ENCODE results near the gene MYH6.
A peak's percentile ranks its signal among the peaks of the same experiment; 100 is the strongest.
"Not testable (repeated sequence)": the region's sequence is repeated elsewhere in the genome, so short reads cannot be mapped to it uniquely, and the experiment has no call there.

Gene MYH6

GRCh38 chr14:23396781-23397407 is 11.2 kb downstream of the MYH6 start:
- no peaks in the 10 kb centered on the region for H3K9me3 Mint-ChIP-seq
- no peaks in the 10 kb centered on the region for H3K36me3 Mint-ChIP-seq
- peaks cover 2% of the 10 kb centered on the region for H3K27me3 Mint-ChIP-seq
- no peaks in the 10 kb centered on the region for H3K4me1 Mint-ChIP-seq
- no peak overlapping the region for H3K4me3 Mint-ChIP-seq
- no peak overlapping the region for H3K27ac Mint-ChIP-seq

GRCh38 chr14:23396126-23396525 is 11.9 kb downstream of the MYH6 start:
- Mint-ChIP-seq H3K27me3 (peaks cover 2% of the 10 kb centered on the region), H3K4me1 (no peaks in the 10 kb centered on the region), H3K9me3 (no peaks in the 10 kb centered on the region), H3K4me3 (no peak overlapping the region), H3K36me3 (no peaks in the 10 kb centered on the region), H3K27ac (no peak overlapping the region)

DNA sequence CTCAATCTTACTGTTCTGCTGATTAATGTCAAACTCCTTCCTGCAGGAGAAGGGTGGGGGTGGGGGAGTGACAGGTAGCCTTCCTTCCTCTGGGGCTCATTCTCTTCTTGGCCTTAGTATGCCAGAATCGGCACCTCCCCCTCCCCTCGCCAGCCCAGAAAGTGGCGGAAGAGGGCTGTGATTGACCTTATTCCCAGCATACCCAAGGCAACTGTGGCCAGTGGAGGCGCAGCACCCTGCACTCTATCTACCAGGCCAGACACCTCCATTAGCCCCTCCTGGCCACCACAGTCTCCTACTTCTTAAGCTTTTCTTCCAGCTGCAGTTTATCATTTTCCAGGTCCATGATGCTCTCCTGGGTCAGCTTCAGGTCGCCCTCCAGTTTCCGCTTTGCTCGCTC is 15.5 kb downstream of the MYH6 start:
- no peak overlapping the region for H3K4me3 Mint-ChIP-seq
- H3K27me3 Mint-ChIP-seq, result no peaks in the 10 kb centered on the region
- H3K9me3 Mint-ChIP-seq, result no peaks in the 10 kb centered on the region
- H3K27ac Mint-ChIP-seq, result no peak overlapping the region
- no peaks in the 10 kb centered on the region for H3K36me3 Mint-ChIP-seq
- no peaks in the 10 kb centered on the region for H3K4me1 Mint-ChIP-seq

DNA sequence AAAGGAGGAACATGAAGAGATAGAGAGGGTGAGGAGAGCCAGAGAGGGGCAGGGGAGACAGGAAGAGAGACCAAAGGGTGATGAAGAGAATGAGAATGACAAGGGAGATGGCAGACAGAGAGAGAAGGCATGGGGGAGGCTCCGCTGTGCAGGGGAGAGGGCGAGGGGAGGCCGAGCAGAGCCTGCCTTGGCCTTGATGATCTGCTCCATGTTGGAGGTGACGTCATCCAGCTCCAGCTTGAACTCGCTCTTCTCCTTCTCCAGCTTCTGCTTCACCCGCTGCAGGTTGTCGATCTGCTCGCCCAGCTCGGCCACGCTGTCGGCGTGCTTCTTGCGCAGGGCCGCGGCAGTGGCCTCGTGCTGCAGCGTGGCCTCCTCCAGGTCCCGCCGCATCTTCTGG is 18.2 kb downstream of the MYH6 start:
- not testable (repeated sequence) for H3K36me3 Mint-ChIP-seq, H3K4me1 Mint-ChIP-seq, H3K27ac Mint-ChIP-seq, H3K4me3 Mint-ChIP-seq, H3K27me3 Mint-ChIP-seq, H3K9me3 Mint-ChIP-seq

GRCh38 chr14:23389396-23389795 is 18.7 kb downstream of the MYH6 start:
- Mint-ChIP-seq H3K9me3 (no peaks in the 10 kb centered on the region), H3K27me3 (no peaks in the 10 kb centered on the region), H3K4me3 (no peak overlapping the region), H3K4me1 (no peaks in the 10 kb centered on the region), H3K27ac (no peak overlapping the region), H3K36me3 (no peaks in the 10 kb centered on the region)

DNA sequence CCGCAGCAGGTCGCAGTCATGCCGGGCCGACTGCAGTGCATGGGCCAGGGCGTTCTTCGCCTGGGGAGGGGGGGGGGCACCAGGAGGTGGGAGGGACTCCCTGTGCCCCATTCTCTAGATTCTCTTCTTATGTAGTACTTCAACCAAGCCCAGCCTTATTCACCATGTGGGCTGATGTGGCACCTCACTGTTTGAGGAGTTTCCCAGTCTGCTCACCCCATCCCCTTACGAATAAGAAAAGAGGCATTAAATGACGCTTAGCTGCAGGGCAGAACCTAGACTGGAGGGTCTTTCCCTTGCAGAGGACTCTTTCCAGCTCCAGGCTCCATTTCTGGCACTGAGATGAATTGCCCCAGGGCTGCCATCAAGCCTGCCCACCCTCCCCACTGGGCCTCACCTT is 19.1 kb downstream of the MYH6 start:
- H3K36me3 Mint-ChIP-seq, result no peaks in the 10 kb centered on the region
- H3K27ac Mint-ChIP-seq, result no peak overlapping the region
- no peaks in the 10 kb centered on the region for H3K9me3 Mint-ChIP-seq

DNA sequence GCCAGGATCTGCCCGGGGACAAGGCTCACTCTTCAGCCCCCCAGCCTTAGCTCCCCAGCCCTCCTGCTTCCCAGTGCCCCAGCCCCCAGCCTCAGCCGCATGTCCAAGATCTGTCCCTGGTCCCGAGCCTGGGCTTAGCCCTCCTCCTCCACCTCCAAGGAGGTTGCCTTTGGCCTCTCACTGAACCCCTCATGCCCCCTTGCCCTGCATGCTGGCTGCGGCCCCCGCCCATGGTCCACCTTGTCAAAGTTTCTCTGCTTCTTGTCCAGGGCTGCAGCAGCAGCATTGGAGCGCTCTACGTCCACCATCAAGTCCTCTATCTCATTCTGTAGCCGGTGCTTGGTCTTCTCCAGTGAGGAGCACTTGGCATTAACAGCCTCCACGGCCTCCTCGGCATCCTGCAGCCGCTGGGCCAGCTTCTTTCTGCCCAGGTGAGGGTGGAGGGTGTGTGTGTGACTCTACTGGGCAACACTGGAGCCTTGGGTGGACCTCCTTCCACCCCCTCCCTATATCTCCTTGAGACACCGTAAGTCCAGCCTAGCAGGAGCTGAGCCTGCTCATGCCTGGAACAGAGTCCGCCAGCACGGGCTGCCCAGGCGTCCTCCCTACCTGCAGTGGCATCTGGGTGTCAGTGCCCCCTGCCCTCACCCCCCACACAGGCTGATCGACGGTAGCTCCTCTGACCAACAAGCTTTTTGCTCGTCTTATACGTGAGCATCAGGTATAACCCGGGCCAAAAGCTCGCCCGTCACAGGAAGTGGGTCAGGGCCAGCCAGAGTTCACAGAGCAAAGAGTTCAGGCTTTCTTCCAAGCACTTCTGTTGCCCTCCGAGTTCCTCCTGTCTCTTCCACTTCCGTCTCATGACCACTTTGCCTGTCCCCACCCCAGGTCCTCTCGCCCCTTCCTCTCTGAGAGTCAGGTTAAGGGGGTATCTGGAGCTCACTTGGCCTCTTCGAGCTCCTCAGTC is 19.9 kb downstream of the MYH6 start:
- Mint-ChIP-seq H3K4me3 (no peak overlapping the region), H3K36me3 (no peaks in the 10 kb centered on the region), H3K9me3 (no peaks in the 10 kb centered on the region), H3K27ac (no peak overlapping the region), H3K4me1 (no peaks in the 10 kb centered on the region), H3K27me3 (no peaks in the 10 kb centered on the region)

More for the DNA sequence above, 19.1 kb downstream of the MYH6 start:
- Mint-ChIP-seq H3K4me1 (no peaks in the 10 kb centered on the region), H3K4me3 (no peak overlapping the region), H3K27me3 (no peaks in the 10 kb centered on the region)

DNA sequence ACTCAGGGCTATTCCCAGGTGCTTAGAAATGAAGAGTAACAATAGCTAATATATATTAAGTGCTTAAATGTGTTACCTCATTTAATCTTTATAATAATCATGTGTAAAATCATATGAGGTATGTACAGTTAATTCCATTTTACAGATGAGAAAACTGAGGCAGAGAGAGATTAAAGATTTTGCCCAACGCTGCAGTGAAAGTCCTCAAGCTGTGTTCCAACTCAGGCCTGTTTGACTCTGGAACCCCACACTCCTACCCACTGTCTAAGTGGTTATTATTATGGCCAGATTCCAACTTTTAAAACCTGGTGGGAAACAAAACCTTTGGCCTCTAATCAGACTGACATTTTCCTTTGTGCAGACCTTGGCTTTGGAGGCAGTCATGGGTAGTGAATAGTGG is 21.1 kb downstream of the MYH6 start:
- no peak overlapping the region for H3K4me3 Mint-ChIP-seq
- no peaks in the 10 kb centered on the region for H3K27me3 Mint-ChIP-seq
- H3K9me3 Mint-ChIP-seq, result no peaks in the 10 kb centered on the region
- H3K4me1 Mint-ChIP-seq, result no peaks in the 10 kb centered on the region
- no peaks in the 10 kb centered on the region for H3K36me3 Mint-ChIP-seq
- H3K27ac Mint-ChIP-seq, result no peak overlapping the region

GRCh38 chr14:23386266-23386657 is 21.8 kb downstream of the MYH6 start:
- H3K9me3 Mint-ChIP-seq, H3K4me3 Mint-ChIP-seq, H3K4me1 Mint-ChIP-seq, H3K27ac Mint-ChIP-seq, H3K27me3 Mint-ChIP-seq, H3K36me3 Mint-ChIP-seq: not testable (repeated sequence)

DNA sequence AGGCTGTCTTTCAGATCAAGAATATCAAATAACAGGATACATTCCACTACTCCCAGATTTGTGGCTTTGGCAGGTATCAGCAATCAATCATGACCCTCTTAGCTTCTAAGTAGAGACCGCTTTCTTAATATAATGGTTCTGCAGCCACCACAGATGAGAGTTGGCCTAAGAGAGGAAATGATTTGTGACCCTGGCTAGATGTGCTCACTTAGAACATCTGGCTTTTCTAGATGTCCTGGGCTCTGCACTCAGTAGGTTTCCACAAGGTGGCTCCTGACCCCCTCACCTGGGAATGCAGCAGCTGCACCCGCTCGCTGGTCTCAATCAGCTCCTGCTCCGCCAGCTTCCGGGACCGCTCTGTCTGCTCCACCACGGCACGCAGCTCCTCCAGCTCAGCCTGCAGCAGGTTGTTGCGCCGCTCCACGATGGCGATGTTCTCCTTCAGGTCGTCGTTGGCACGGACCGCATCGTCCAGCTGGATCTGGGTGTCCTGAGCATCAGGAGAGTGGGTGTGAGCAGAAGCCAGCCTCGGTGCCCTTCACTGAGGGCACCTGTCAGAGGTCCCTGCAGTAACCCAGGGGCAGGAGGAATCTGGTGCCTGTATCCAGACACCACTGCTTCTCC is 22.3 kb downstream of the MYH6 start:
- H3K4me3 Mint-ChIP-seq, result no peak overlapping the region
- H3K9me3 Mint-ChIP-seq, result no peaks in the 10 kb centered on the region
- H3K4me1 Mint-ChIP-seq, result no peaks in the 10 kb centered on the region
- H3K27me3 Mint-ChIP-seq, result peaks cover 3% of the 10 kb centered on the region
- no peaks in the 10 kb centered on the region for H3K36me3 Mint-ChIP-seq
- no peak overlapping the region for H3K27ac Mint-ChIP-seq

DNA sequence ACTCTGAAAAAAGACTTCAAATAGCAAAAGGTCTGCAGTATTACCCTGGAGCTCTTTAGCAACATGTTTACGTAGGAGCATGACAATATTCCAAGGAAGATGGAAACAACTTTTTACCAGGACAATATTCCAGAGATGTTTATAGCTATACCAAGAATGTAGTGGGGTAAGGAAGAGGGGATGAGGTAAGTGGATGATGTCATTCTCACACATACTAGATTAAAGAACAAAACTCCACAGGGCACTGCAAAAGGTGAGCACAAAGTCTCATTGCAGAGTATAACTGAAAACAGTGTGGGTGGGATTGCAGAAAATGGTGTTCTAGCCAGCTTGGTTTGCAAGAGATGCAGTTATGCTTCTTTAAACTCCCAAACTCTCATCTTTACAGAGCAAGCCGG is 22.8 kb downstream of the MYH6 start:
- no peaks in the 10 kb centered on the region for H3K4me1 Mint-ChIP-seq
- H3K36me3 Mint-ChIP-seq, result no peaks in the 10 kb centered on the region
- H3K27ac Mint-ChIP-seq, result peak overlapping the region; percentile 31
- H3K9me3 Mint-ChIP-seq, result no peaks in the 10 kb centered on the region
- peaks cover 4% of the 10 kb centered on the region for H3K27me3 Mint-ChIP-seq
- H3K4me3 Mint-ChIP-seq, result no peak overlapping the region

- no peaks in the 10 kb centered on the region for H3K4me1 Mint-ChIP-seq
- H3K27ac Mint-ChIP-seq, result no peak overlapping the region
- no peak overlapping the region for H3K4me3 Mint-ChIP-seq
- peaks cover 4% of the 10 kb centered on the region for H3K27me3 Mint-ChIP-seq
- no peaks in the 10 kb centered on the region for H3K9me3 Mint-ChIP-seq
- H3K36me3 Mint-ChIP-seq, result no peaks in the 10 kb centered on the region
Measured at GRCh38 chr14:23384364-23385080, 23.6 kb downstream of the MYH6 start.

- H3K27me3 Mint-ChIP-seq, result peaks cover 4% of the 10 kb centered on the region
- H3K4me3 Mint-ChIP-seq, result no peak overlapping the region
- no peaks in the 10 kb centered on the region for H3K9me3 Mint-ChIP-seq
- H3K4me1 Mint-ChIP-seq, result no peaks in the 10 kb centered on the region
- no peak overlapping the region for H3K27ac Mint-ChIP-seq
- H3K36me3 Mint-ChIP-seq, result no peaks in the 10 kb centered on the region
Measured at GRCh38 chr14:23382731-23383440, 25.2 kb downstream of the MYH6 start.

GRCh38 chr14:23382276-23382675 is 25.8 kb downstream of the MYH6 start:
- Mint-ChIP-seq H3K27ac (no peak overlapping the region), H3K4me3 (no peak overlapping the region), H3K4me1 (no peaks in the 10 kb centered on the region), H3K27me3 (peaks cover 4% of the 10 kb centered on the region), H3K9me3 (no peaks in the 10 kb centered on the region), H3K36me3 (no peaks in the 10 kb centered on the region)

DNA sequence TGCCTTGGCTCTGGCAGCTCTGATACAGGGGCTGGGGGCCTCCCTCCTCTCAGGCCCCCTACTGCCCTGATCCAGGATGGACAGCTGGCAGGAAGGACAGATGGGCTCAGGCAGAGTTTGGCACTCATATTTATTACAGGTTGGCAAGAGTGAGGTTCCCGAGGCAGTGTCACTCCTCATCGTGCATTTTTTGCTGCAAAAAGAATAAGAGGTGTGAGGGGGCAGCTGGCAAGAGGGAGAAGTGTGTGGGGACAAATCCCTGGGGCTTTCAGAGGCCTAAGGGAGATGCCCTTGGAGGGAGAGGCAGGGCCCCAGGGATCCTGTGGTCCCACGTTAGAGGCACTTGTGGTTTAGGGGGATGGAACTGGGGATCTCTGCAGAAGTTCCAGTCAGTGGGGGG is 26.2 kb downstream of the MYH6 start:
- Mint-ChIP-seq H3K4me3 (no peak overlapping the region), H3K36me3 (no peaks in the 10 kb centered on the region), H3K27me3 (peaks cover 4% of the 10 kb centered on the region), H3K9me3 (no peaks in the 10 kb centered on the region), H3K4me1 (no peaks in the 10 kb centered on the region), H3K27ac (no peak overlapping the region)

Measured in activated naive CD4-positive, alpha-beta T cell treated with anti-CD3 and anti-CD28 coated beads, Interleukin-2, amount 50 U/mL, for 24 hours (primary cell).